Fibroblast of skin of left quadriceps (primary cell): ENCODE results near the gene SNX7.

Source experiments
- DNase-seq, 2 experiments: peaks; one replicate each; pipeline ENCODE4 v3.0.0-alpha.2; 2013; ENCODE audit warnings: low read depth in 2 of 2

Gene SNX7

DNA sequence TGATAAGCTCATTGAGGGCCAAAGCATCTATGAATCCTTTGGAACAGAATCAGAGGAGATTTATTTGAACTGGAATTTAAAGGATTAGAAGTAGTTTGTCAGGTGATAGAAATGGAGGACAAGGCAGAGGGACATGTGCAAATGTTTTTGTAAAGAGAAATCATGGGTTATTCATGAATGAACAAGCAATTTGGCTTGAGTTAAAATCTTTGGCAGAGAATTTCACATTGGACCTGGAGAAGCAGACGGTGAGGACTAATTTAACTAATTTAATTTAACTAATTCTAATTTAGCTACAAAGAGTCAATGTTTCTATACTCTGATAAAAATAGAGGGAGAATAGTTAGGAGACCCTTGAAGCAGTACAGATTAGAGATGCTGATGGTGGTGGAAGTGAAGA is 36.3 kb downstream of the SNX7 start:
- no peak for DNase-seq

DNA sequence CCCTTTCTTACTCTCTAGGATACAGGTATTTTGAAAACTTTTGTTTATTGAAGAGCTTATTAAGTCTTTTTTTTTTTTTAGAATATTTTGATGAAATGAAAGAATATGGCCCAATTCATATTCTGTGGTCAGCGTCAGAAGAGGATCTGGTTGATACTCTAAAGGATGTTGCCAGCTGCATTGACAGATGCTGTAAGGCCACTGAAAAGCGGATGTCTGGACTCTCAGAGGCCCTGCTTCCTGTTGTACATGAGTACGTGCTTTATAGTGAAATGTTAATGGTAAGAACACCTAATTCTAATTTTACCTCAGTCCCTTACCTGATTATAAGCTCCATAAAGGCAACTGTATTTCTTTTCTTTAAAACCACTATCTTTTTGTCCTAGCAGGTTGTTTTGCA is 37.1 kb downstream of the SNX7 start:
- DNase-seq = no peak

DNA sequence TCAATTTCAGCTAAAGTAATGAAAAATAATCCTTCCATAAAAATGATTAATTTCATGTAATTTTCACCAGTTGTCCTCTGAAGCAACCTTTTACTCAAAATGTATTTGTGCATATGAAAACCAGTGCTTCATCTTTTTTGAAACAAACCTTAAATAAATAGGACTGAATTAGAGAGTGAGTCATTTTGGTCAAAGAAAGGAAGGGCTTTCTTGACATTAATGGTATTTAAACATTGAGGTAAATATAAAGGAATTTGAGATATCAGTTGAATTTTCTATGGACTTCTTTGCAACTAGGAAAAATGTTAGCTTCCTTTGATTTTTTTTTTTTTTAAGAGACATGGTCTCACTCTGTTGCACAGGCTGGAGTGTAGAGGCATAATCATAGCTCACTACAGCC is 38.7 kb downstream of the SNX7 start:
- no peak for DNase-seq

DNA sequence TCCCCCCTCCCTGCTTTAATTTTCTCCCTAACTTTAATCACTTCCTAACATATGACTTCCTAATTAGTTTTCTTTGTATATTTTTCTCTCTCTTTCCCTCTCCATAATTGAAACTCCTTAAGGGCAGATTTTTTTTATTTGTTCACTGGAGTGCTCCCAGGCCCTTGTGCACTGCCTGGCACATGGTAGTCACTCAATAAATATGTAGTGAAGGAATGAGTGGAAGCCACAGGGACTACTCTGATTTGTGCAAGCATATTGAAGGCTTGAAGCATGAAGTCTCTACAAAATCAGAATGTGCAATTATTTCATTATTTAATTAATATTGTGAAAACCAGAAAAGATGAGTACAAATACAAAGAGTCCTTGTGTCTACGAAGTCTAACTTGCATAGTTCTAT is 41.5 kb downstream of the SNX7 start:
- DNase-seq = peak; percentile 13 to 14

DNA sequence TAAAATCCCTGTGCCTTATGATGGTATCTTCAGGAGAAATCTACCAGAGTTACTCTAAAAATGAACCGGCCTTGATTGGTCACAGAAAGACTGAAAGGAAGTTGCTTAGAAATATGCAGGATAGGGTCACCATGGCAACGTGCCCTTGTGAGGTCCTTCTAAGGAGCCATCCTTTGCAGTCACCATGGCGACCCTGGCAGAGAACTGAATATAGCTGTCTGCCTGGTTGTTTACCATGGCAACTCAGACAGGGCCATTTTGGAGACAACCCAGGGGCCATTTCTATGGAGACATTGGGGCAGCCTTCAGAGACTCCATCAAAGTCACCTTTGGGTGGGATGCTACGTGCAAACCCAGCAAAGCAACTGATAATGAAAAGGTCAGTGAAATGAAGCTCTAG is 43.0 kb downstream of the SNX7 start:
- DNase-seq = no peak

DNA sequence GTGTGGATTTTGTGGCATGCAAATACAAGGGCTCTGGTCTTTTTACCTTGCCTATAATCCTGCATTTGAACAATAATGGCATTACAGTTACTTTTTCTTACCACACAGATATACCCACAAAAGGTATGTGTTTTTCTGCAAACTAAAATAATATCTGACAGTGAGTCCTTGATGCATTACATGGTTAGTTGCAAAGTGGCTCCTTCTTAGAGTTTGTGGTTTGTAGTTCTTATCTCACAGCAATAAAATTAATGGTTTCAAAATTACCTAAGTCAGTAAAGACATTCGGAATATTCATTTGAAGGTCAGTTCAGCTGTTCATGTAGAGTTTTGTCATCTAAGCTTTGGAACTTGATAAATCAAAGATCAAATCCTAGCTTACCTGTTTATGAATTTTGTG is 43.5 kb downstream of the SNX7 start:
- no peak for DNase-seq

DNA sequence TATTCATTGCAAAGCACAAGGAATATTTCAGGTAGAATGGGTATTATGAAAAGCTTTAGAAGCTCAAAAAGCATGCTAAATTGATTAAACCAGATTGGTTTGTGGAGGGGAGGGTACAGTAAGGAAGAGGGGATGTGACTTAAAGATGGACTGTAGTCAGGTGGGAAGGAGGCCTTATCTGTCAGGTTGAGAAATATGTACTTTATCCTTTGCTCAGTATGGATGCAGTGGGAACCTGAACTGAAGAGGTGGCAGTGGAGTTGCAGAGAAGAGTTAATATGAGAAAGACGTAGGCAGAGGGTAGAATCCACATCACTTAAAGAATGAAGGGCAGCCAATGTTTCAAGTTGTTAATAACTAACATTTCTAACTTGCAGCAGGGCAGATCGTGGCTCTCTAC is 44.1 kb downstream of the SNX7 start:
- no peak for DNase-seq

DNA sequence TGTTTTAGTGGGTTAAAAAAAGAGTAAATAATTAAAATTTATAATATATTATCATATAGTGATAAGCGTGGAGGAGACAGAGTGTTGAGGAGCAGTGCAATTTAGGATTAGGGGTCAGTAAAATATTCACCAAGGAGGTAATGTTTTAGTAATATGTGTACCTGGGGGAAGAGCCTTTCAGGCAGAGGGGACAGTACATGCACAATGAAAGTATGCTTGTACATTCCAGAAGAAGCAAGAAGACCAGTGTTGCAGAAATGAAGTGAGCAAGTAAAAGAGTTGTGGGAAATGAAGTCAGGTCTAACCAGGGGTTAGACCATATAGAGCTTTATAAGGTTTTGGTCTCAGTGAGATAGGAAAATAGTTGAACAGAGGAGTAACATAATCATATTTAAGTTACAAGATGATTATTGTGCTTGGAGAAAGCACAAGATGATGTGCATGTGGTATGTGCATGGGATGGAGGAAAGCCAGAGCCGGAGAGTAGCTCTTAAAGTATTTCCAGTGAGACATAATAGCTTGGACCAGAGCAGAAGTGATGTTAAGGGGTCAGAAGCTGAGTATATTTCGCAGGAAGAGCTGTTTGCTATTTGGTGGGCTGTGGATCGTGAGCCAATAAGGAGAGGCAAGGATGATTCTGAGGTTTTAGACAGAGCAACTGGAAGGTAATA is 44.8 kb downstream of the SNX7 start:
- DNase-seq = no peak

DNA sequence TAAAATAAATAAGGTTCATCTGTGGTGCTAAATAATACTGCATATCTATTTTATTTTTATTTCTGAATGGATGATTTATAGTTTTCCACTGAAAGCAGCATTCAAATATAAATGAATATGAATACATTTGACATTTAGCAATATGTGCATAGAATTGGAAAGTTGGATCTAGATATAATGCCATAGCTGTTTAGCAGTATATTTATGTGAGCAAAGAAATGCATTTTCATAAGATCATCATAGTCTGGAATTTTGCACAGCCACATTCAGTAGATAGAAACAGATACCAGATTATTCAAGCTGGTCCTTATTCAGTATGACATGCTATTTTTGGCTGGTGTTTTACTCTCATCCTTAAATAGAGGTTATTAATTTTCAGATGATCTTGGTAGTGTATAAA is 46.0 kb downstream of the SNX7 start:
- no peak for DNase-seq

DNA sequence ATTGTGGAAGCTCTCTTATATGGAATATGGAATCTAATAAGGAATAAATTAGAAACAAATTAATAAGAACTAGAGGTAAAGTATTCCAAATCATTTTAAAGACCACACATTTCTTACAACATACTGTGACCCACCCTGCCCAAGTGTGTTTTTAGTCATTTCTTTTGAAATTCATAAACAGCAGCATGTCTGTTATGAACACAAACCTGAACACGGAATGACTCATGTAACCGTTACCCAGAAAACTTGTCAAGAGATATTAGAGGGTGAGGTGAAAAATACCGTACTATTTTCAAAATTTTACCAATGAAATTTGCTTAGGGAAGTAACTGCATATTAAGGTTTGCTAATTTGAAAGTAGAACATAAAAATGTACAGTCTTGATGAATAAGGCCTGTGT is 48.4 kb downstream of the SNX7 start:
- DNase-seq = no peak

DNA sequence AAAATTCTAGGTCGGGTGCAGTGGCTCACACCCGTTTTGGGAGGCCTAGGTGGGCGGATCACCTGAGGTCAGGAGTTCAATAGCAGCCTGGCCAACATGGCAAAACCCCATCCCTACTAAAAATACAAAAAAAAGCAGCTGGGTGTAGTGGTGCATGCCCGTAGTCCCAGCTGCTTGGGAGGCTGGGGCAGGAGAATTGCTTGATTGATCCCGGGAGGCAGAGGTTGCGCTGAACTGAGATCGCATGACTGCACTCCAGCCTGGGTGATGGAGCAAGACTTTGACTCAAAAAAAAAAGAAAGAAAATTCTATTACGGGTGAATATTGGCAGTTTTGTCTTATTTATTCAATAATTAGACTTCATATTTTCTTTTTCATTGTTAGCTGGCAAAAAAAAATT is 62.1 kb downstream of the SNX7 start:
- no peak for DNase-seq

DNA sequence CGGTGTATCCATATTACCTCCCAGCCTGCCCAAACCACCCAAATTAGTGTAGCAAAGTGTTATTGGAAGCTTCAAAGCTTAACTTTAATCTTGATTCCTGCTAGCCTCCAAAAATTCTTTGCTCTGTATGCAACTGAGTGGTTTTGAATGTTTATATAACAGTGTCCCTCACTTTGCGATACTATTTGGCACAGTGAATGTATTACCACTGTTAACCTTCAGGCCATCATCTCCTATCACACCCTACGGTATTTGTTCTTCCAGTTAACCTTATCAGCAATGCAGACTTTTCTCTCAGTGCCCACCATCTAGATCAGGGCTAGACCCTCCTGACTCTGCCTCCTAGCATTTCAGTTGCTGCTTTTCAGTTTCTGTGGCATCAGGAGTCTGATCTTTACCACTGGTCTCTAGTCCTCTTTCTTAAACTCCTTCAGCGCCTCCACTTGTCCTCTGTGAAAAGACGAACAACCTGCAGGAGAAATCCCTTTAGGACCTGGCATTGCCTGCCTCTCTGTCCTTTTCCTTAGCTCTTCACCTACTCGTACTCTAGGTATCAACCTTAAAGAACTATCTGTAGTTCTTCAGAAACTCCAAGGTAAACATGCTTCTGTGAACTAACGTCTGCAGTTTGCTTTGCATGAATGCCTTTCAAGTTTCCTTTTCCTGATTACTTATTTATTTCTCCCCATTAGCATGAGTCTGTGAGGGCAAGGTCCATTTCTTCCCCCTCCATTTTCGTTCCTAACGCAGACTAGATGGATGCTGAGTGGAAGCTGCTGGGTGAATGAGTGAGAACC is 71.7 kb downstream of the SNX7 start:
- DNase-seq = no peak

DNA sequence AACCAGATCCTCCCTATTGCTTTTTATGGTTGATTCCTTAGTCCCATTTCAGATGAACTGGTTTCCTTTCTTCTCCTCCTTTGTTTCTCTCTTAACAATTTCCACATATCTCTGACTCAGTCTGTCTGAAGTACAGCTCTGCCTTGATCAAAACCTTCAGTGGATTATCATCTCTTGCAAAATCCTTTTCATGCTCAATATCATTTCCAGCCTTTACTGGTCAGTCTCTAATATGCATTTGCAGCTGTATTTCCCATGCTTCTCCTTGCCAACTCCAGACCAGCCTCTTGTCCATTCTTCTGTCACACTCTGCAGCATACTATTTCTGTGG is 72.2 kb downstream of the SNX7 start:
- DNase-seq = no peak

DNA sequence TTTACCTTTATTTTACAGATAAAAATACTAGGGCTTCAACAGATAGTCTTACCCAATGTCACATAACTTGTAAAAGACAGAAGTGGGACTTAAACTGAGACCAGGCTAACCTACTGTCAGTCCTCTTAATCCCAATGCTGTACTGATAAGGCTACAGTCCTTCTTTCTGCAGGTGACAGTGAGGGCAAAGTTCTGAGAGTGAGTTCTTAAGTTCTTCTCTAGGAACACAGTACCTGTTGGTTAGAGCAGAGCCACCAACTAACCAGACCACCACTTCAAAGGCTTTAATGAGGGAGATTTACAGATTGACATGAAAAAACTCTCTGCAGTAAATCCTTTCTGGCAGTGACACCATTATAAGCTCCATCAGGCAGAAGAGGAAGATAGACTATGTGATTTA is 74.2 kb downstream of the SNX7 start:
- no peak for DNase-seq

DNA sequence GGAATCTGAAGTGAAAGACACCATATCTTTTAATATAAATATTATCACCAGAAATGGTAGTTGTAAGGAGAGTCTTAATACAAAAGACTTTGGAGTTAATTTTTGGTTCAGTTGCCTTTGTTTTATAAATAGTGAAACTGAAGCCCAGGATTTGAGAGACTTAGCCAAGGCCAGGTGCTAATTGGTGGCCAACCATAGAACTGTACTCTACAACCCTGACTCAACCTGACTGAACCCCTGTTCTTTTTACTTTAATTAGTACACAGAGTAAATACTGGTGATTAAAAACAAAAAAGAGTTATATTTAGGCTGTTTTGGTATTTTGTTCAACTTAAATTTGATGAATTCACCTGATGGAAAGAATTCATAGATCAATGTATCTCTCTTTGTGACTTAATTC is 76.3 kb downstream of the SNX7 start:
- no peak for DNase-seq

DNA sequence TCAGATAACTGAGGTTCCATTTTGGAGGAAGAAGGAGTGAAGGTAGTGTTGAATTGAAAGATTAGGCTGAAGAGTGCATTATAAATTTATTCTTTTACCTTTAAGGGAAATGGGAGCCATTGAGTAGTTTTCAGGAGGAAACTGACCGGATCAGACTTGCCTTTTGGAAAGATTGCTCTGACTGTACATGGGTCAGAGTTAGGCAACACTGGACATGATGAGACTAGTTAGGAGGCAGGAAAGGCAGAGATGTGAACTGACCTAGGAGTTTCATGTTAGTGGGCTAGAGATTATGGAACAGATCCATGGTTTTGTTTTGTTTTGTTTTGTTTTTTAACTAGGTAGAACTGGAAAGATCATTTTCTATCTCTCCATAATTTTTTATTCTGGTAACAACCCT is 78.2 kb downstream of the SNX7 start:
- no peak for DNase-seq

DNA sequence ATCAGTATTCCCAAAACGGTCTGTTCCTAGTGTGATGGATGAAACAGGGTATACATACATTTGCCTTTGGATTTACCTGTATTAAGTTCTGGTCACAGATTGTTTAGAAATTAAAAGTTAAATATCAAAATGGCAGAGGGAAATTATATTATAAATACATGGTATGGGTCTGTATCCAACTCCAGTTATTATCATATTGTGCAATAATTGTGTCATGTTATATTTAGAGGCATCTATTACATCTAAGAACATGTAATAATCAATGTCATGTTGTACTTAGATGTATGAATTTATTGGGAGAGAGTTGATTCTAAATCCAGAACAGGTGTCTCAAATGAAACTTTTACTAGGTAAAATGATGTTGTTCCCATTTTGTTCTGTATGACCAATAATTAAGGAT is 79.6 kb downstream of the SNX7 start:
- DNase-seq = no peak

DNA sequence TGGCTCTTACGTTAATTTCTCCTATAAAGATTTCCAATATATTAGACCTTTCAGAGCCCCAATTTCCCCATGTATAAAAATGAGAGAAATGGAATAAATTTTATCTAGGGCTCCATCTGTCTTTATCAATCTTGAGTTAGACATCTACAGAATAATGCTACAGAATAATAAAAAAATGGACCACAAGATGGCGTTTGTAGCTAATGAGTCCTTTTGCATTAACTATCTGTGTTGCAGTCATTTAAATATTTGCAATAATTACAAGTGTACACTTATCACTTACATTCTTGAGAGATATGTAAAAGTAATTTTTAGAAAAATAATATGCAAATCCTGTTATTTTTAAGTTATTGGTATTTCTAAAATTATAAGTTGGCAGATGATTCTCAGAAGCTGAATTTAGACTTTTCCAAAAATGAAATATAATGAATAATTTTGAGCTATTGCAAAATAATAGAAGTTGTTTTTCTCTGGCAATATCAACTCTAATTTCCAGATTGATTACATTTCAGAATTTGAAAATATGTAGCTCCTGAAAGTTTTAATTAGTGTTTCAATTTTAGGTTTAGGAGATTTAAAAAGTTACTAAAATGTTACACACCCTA is 87.7 kb downstream of the SNX7 start:
- peak in 1 of 2 experiments; percentile 7 for DNase-seq

DNA sequence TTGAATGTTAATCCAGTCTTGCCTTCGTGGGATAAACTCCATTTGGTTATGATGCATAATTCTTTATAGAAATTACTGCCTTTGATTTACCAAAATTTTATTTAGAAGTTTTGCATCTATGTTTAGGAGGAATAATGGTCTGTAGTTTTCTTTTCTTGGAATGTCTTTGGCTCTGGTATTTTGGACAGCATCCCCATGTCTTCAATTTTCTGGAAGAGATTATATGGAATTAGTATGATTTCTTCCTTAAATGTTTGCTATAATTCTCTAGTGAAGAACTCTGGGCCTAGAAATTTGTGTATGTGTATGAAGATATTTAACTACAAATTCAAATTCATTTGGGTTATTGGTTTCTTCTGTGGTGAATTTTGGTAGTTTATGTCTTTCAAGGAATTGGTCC is 92.7 kb downstream of the SNX7 start:
- DNase-seq = no peak

DNA sequence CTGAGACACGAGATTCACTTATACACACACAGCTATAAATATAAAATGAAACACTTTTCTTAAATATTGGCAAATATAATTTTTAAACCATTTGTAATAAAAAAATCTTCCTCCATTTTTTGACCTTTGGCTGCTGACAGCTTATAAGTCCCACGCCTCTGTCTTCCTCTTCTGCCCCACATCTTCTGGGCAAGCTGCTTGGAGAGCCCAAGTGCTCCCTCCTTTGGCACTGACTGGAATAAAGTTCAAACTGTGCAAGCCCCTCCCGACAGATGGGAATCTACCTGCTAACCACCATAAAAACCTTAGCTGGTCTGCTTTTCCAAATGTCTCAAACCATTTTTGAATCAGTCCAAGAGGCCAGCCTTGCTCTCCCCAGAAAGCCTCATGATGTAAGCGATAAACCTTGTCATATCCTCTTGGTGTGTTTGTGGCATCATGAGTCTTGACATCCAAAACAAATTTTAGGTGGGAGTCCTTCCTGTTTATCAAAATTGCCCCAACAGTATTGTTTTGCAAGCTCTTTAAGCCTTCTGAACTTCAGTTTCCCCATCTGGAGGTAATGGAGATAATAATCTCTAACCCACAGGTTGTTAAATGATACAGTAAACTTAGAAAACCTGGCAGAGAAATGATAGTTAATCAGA is 99.8 kb downstream of the SNX7 start:
- DNase-seq = no peak

DNA sequence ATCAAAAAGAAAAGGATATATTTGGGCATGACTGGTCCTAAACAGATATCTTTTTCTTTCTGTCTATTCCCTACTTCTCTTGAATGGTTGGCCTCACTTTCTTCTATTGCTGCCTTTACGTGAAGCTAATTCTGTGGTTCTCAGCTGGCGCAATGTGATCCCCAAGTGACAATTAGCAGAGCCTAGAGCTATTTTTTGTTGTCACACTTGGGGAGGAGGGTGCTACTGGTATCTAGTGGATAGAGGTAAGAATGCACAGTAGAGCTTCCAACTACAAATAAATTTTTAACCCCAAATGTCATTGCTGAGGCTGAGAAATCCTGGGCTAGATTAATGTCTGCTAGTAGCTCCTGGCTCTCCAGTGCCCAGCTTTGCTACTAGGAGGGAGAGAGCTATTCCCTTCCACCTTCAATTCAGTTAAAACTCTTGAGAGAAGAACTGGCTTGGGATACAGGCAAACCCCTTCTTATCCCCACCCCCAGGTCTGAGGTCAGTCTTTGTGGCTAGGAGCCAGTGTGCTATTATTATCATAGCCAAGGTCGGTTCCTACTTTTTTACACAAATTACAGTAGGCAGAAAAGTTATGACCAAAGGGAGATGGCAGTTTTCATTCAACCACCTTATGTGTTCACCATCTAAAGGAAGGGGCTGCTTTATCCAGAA is 102.1 kb downstream of the SNX7 start:
- no peak for DNase-seq

DNA sequence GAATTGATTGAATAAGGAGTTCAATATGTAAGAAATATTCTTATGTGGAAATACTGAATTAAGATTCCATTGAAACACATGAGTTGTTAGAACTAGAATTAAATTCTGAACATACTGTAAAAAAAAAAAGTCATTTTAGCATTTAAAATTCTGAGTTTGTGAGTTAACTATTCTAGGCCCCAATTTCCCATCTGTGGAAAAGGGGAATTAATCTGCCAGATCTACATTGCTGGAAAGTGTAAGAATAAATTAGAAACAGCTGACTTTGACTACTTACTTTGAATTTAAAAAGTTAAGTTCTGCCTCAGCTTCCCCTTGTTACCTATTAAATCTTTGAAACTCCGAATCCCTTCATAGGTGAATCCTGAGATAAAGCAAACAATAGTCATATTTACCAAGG is 103.0 kb downstream of the SNX7 start:
- DNase-seq = no peak
